ENCODE data around the gene SLC22A23.

- no peak for TF ChIP-seq FOXM1 (IDR thresholded peaks at IDR 0.05; ENCODE audit: borderline replicate concordance, low read depth)
- no peak for TF ChIP-seq EP300 (IDR thresholded peaks at IDR 0.05; ENCODE audit: borderline replicate concordance)
These were observed 42.8 kb upstream of the SLC22A23 start for GRCh38 chr6:3499603-3500002.
